ENCODE data around the gene HBQ1. TPM values are rescaled to one million over a fixed set of nuclear protein-coding genes. Genes with fewer than 3 reads are reported as not detected.
"Not testable (repeated sequence)": the region's sequence is repeated elsewhere in the genome, so short reads cannot be mapped to it uniquely, and the experiment has no call there.

Gene HBQ1
- total RNA-seq, 2 donors from 2014 or later = not detected

- DNase-seq (ENCODE audit: low spot score) (no peak), ATAC-seq (ENCODE audit: insufficient number of reproducible peaks, low FRiP score, low read depth) (no peak)
- H3K4me1 ChIP-seq (ENCODE audit: control insufficient read depth in 1 of 2, low read depth in 2 of 2) = peaks cover 13 to 19% of the 10 kb centered on the region in 2 donors
- no peaks in the 10 kb centered on the region for H3K36me3 ChIP-seq
- H3K4me3 ChIP-seq = no peak overlapping the region
- no peak for TF ChIP-seq CTCF (IDR thresholded peaks at IDR 0.05)
- peaks cover 32% of the 10 kb centered on the region for H3K27me3 ChIP-seq (replicated peaks; ENCODE audit: insufficient read depth)
- H3K9me3 ChIP-seq = no peaks in the 10 kb centered on the region
- H3K27ac ChIP-seq = no peak overlapping the region
Observed at GRCh38 chr16:166375-167121, 13.7 kb upstream of the HBQ1 start.

- ATAC-seq (ENCODE audit: insufficient number of reproducible peaks, low FRiP score, low read depth) (no peak), DNase-seq (ENCODE audit: low spot score) (no peak)
- H3K9me3 ChIP-seq = no peaks in the 10 kb centered on the region
- no peak for TF ChIP-seq CTCF (IDR thresholded peaks at IDR 0.05)
- H3K4me1 ChIP-seq (ENCODE audit: control insufficient read depth in 1 of 2, low read depth in 2 of 2) = peaks cover 13 to 19% of the 10 kb centered on the region in 2 donors
- H3K4me3 ChIP-seq = no peak overlapping the region
- H3K27me3 ChIP-seq (replicated peaks; ENCODE audit: insufficient read depth) = peaks cover 32% of the 10 kb centered on the region
- H3K27ac ChIP-seq = no peak overlapping the region
- H3K36me3 ChIP-seq = no peaks in the 10 kb centered on the region
Observed at GRCh38 chr16:167122-167690, 13.1 kb upstream of the HBQ1 start.

GRCh38 chr16:168424-168823, 11.8 kb upstream of the HBQ1 start:
- H3K9me3 ChIP-seq = no peaks in the 10 kb centered on the region
- ATAC-seq (ENCODE audit: insufficient number of reproducible peaks, low FRiP score, low read depth) = no peak
- peaks cover 32% of the 10 kb centered on the region for H3K27me3 ChIP-seq (replicated peaks; ENCODE audit: insufficient read depth)
- H3K4me1 ChIP-seq (ENCODE audit: control insufficient read depth in 1 of 2, low read depth in 2 of 2) = peaks cover 13 to 19% of the 10 kb centered on the region in 2 donors
- H3K36me3 ChIP-seq = no peaks in the 10 kb centered on the region
- H3K4me3 ChIP-seq = no peak overlapping the region
- no peak for TF ChIP-seq CTCF (IDR thresholded peaks at IDR 0.05)
- no peak overlapping the region for H3K27ac ChIP-seq
- DNase-seq (ENCODE audit: low spot score) = no peak

- DNase-seq (ENCODE audit: low spot score) (no peak), ATAC-seq (ENCODE audit: insufficient number of reproducible peaks, low FRiP score, low read depth) (no peak)
- H3K27me3 ChIP-seq (replicated peaks; ENCODE audit: insufficient read depth) = peaks cover 32% of the 10 kb centered on the region
- no peaks in the 10 kb centered on the region for H3K36me3 ChIP-seq
- TF ChIP-seq CTCF (IDR thresholded peaks at IDR 0.05) = no peak
- no peak overlapping the region for H3K4me3 ChIP-seq
- H3K27ac ChIP-seq = no peak overlapping the region
- no peaks in the 10 kb centered on the region for H3K9me3 ChIP-seq
- H3K4me1 ChIP-seq (ENCODE audit: control insufficient read depth in 1 of 2, low read depth in 2 of 2) = peaks cover 13 to 19% of the 10 kb centered on the region in 2 donors
Observed at GRCh38 chr16:169014-169413, 11.2 kb upstream of the HBQ1 start.

- H3K4me1 ChIP-seq (ENCODE audit: control insufficient read depth in 1 of 2, low read depth in 2 of 2) = peaks cover 12 to 17% of the 10 kb centered on the region in 2 donors
- H3K9me3 ChIP-seq; H3K4me3 ChIP-seq; DNase-seq (ENCODE audit: low spot score); ATAC-seq (ENCODE audit: insufficient number of reproducible peaks, low FRiP score, low read depth); H3K27ac ChIP-seq; H3K36me3 ChIP-seq: not testable (repeated sequence)
- H3K27me3 ChIP-seq (replicated peaks; ENCODE audit: insufficient read depth) = peaks cover 36% of the 10 kb centered on the region
Observed at GRCh38 chr16:170088-170507, 10.2 kb upstream of the HBQ1 start.
